Common myeloid progenitor, CD34-positive (primary cell): ENCODE data around the gene CST4.
"Not testable (repeated sequence)": the region's sequence is repeated elsewhere in the genome, so short reads cannot be mapped to it uniquely, and the experiment has no call there.

Experiments used
- CTCF ChIA-PET: fragments of 350-600 bp; sonication (Branson Sonifier 250); formaldehyde crosslinking; loops from one replicate; lab custom pipeline; 2021; ENCODE audit warnings: antibody characterized with exemption; lab: Charles Lee
- POLR2A ChIA-PET: fragments of 350-600 bp; sonication (Branson Sonifier 250); formaldehyde crosslinking; loops from one replicate; lab custom pipeline; 2021; ENCODE audit warnings: antibody characterized with exemption; lab: Charles Lee
- DNase-seq, 3 donors: peaks; one replicate each; pipeline versions ENCODE4 v3.0.0 to v3.0.0-alpha.2; 2013
- H3K27ac ChIP-seq, 2 experiments: 1 replicate in 1 of 2; 2 replicates in 1 of 2; pipeline ENCODE4 v1.7.0; 2013; ENCODE audit warnings: inconsistent platforms in 2 of 2, low read length in 2 of 2, mild to moderate bottlenecking in 2 of 2, low read depth in 1 of 2, moderate library complexity in 1 of 2; ENCODE audit not compliant: severe bottlenecking in 2 of 2, insufficient read depth in 1 of 2, poor library complexity in 1 of 2
- H3K27me3 ChIP-seq, 5 experiments: replicated peaks in 2 of 5; 1 replicate in 3 of 5; 2 replicates in 2 of 5; pipeline versions ENCODE4 v1.6.1 to v1.7.0; 2013; ENCODE audit warnings: low read length in 4 of 5, mild to moderate bottlenecking in 2 of 5, moderate library complexity in 2 of 5, inconsistent platforms in 1 of 5; ENCODE audit not compliant: insufficient read depth in 5 of 5, control insufficient read depth in 4 of 5
- H3K36me3 ChIP-seq, 4 experiments: 1 replicate in 2 of 4; 2 replicates in 2 of 4; pipeline versions ENCODE4 v1.6.1 to v1.7.0; 2013; ENCODE audit warnings: low read length in 3 of 4, control low read depth in 1 of 4, mild to moderate bottlenecking in 1 of 4; ENCODE audit not compliant: control insufficient read depth in 4 of 4, insufficient read depth in 4 of 4
- H3K4me1 ChIP-seq, 4 experiments: 1 replicate in 3 of 4; 2 replicates in 1 of 4; pipeline versions ENCODE4 v1.6.1 to v1.7.1; 2013; ENCODE audit warnings: low read length in 3 of 4, mild to moderate bottlenecking in 3 of 4, control low read depth in 1 of 4, inconsistent platforms in 1 of 4, moderate library complexity in 1 of 4; ENCODE audit not compliant: control insufficient read depth in 4 of 4, insufficient read depth in 4 of 4; ENCODE audit errors: control extremely low read depth in 1 of 4
- H3K4me3 ChIP-seq, 7 experiments: 1 replicate in 4 of 7; 2 replicates in 3 of 7; pipeline versions ENCODE4 v1.5.1 to v1.7.0; 2013; ENCODE audit warnings: mild to moderate bottlenecking in 7 of 7, low read length in 6 of 7, moderate library complexity in 6 of 7, inconsistent platforms in 2 of 7, low read depth in 2 of 7, control low read depth in 1 of 7; ENCODE audit not compliant: insufficient read depth in 4 of 7, control insufficient read depth in 1 of 7; ENCODE audit errors: extremely low read depth in 1 of 7
- H3K9me3 ChIP-seq, 5 experiments: 1 replicate in 4 of 5; 2 replicates in 1 of 5; pipeline versions ENCODE4 v1.6.1 to v1.7.1; 2013; ENCODE audit warnings: low read length in 4 of 5, mild to moderate bottlenecking in 2 of 5, inconsistent platforms in 1 of 5, low read depth in 1 of 5, moderate library complexity in 1 of 5; ENCODE audit not compliant: control insufficient read depth in 4 of 5, insufficient read depth in 2 of 5; ENCODE audit errors: control extremely low read depth in 1 of 5
- WGBS: methylation state at CpG from one replicate; pipeline ENCODE4 v1.1.5; 2013; ENCODE audit not compliant: insufficient coverage; 5-methylcytosine and 5-hydroxymethylcytosine counted together

The CST4 gene

GRCh38 chr20:23722851-23723250, 34.0 kb upstream of the CST4 start:
- H3K4me3 ChIP-seq, H3K9me3 ChIP-seq, H3K27ac ChIP-seq, H3K4me1 ChIP-seq, DNase-seq, H3K36me3 ChIP-seq, POLR2A ChIA-PET, H3K27me3 ChIP-seq: not testable (repeated sequence)
- 93% methylated on average over 4 of the region's 5 CpGs for WGBS
- CTCF ChIA-PET = interaction anchor here (1.5 kb wide), 1 partner anchor 15 kb away, joined by 3 read pairs; no protein-coding TSS in a partner anchor

DNA sequence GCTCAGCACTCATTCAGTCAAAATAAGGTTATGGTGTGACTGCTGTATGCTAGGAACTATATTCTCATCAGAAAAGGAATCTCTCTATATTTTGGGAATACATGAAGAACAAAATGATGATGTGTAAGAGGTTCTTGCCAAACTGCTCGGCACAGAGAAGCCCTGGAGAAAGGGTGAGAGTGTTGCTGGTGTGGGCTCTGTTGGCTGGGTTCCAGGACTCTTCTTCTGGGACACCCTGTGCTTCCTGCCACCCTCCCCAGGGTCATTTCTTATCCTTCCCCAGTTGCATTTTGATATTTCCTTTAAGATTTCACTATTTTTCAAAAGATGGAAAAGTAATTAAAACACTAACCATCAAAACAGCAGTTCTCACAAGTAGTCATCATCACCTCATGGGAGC, 33.1 kb upstream of the CST4 start:
- no CpG with 5 or more reads among the region's 1 CpG for WGBS
- CTCF ChIA-PET = no interaction called here
- no peaks in the 10 kb centered on the region for H3K36me3 ChIP-seq
- H3K27ac ChIP-seq = no peak overlapping the region
- H3K4me1 ChIP-seq = no peaks in the 10 kb centered on the region
- DNase-seq = no peak
- no peak overlapping the region for H3K4me3 ChIP-seq
- no peaks in the 10 kb centered on the region for H3K27me3 ChIP-seq
- H3K9me3 ChIP-seq = no peaks in the 10 kb centered on the region
- POLR2A ChIA-PET = no interaction called here

- WGBS = 89% methylated on average over 4 of the region's 9 CpGs
- POLR2A ChIA-PET, H3K36me3 ChIP-seq, H3K9me3 ChIP-seq, H3K4me3 ChIP-seq, CTCF ChIA-PET, H3K27ac ChIP-seq, H3K4me1 ChIP-seq, DNase-seq, H3K27me3 ChIP-seq: not testable (repeated sequence)
Observed at GRCh38 chr20:23719351-23719750, 30.5 kb upstream of the CST4 start.

DNA sequence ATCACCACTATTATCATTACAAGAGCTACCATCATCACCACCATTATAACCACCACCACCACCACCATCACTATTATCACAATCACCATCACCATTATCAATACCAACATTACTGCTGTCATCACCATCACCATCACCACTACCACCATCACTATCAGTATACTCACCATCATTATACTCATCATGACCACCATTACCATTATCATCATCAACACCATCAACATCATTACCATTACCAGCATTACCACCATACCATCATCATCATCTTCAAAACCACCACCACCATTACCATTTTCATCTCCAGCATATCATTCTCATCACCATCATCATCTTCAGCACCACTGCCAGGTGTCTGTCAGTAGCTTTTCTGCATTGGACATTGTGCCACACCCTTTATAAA, 22.9 kb upstream of the CST4 start:
- CTCF ChIA-PET, POLR2A ChIA-PET: not testable (repeated sequence)

GRCh38 chr20:23710771-23711170, 21.9 kb upstream of the CST4 start:
- WGBS = 94% methylated on average over 2 of the region's 4 CpGs
- peaks cover 0 to 2% (median 0%) of the 10 kb centered on the region in 5 experiments for H3K27me3 ChIP-seq
- H3K4me3 ChIP-seq = no peak overlapping the region
- no peak for DNase-seq
- H3K27ac ChIP-seq = no peak overlapping the region
- CTCF ChIA-PET = no interaction called here
- H3K9me3 ChIP-seq = peaks cover 0 to 3% (median 0%) of the 10 kb centered on the region in 5 experiments
- H3K4me1 ChIP-seq = no peaks in the 10 kb centered on the region
- H3K36me3 ChIP-seq = no peaks in the 10 kb centered on the region
- POLR2A ChIA-PET = no interaction called here

More for the DNA sequence above, 22.9 kb upstream of the CST4 start:
- H3K4me3 ChIP-seq, H3K27ac ChIP-seq, H3K9me3 ChIP-seq, H3K36me3 ChIP-seq, DNase-seq, H3K4me1 ChIP-seq, H3K27me3 ChIP-seq: not testable (repeated sequence)

DNA sequence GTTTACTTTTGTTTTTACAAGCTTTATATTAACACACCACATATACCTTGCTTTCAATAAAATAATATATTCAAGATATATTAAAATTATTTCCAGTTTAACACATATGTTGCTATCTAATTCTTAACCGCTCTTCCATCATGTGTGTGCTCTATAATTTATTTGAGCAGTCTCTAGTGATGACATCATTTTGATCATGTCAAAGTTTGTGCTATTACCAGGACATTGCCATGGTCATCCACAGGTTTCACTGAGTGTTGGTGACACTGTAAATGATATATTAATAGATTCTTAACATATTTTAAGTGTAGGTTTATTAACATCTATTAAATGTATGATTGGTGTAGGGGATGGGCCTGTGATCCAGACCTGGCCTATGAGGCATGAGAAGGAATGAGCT, 17.1 kb upstream of the CST4 start:
- Histone ChIP-seq H3K27me3 (peaks cover 0 to 2% (median 0%) of the 10 kb centered on the region in 5 experiments), H3K4me1 (no peaks in the 10 kb centered on the region), H3K4me3 (no peak overlapping the region), H3K27ac (no peak overlapping the region), H3K9me3 (peaks cover 0 to 3% (median 0%) of the 10 kb centered on the region in 5 experiments), H3K36me3 (no peaks in the 10 kb centered on the region)
- no peak for DNase-seq
- POLR2A ChIA-PET = no interaction called here
- WGBS = no CpG with 5 or more reads among the region's 1 CpG
- CTCF ChIA-PET = no interaction called here

DNA sequence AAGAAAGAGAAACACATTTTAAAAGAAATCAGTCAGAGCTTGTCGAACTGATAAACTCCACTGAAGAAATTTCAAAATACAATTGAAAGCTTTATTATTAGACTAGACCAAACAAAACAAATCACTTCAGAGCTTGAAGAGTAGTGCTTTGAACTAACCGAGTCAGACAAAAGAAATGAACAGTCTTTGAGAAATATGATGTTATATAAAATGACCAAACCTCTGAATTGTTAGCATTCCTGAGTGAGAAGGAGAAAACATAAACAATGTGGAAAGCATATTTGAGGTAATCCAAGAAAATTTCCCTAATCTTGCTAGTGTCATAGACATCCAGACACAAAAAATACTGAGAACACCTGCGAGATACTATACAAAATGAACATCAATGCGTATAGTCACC, 13.2 kb upstream of the CST4 start:
- DNase-seq = no peak
- Histone ChIP-seq H3K27ac (no peak overlapping the region), H3K4me3 (no peak overlapping the region), H3K36me3 (no peaks in the 10 kb centered on the region), H3K9me3 (no peaks in the 10 kb centered on the region), H3K4me1 (no peaks in the 10 kb centered on the region), H3K27me3 (no peaks in the 10 kb centered on the region)
- POLR2A ChIA-PET = no interaction called here
- CTCF ChIA-PET = no interaction called here
- WGBS = 100% methylated on average over 1 of the region's 4 CpGs
